H9 (cell line): Measurements from ENCODE around the gene ARHGAP10. TPM values are rescaled to one million over a fixed set of nuclear protein-coding genes. Genes with fewer than 3 reads are reported as not detected.
A peak's percentile ranks its signal among the peaks of the same experiment; 100 is the strongest.

Experiments used
- DNase-seq: peaks from one replicate; pipeline ENCODE4 v3.0.0-alpha.2; 2017
- H2AFZ ChIP-seq: one replicate; pipeline ENCODE4 v1.6.1; 2013; ENCODE audit warnings: mild to moderate bottlenecking, low read length, control low read depth, moderate library complexity
- H2AK5ac ChIP-seq: 2 replicates; pipeline ENCODE4 v1.6.1; 2013; ENCODE audit warnings: low read length, control low read depth, mixed read lengths; ENCODE audit not compliant: insufficient read length
- H2BK120ac ChIP-seq: one replicate; pipeline ENCODE4 v1.6.1; 2013; ENCODE audit warnings: low read depth, mild to moderate bottlenecking, low read length, control low read depth, inconsistent platforms; ENCODE audit not compliant: poor library complexity, severe bottlenecking
- H2BK12ac ChIP-seq: 2 replicates; pipeline ENCODE4 v1.6.1; 2013; ENCODE audit warnings: low read length, control low read depth, mixed read lengths, low read depth; ENCODE audit not compliant: insufficient read length
- H2BK15ac ChIP-seq: 2 replicates; pipeline ENCODE4 v1.6.1; 2013; ENCODE audit warnings: low read depth, low read length, control low read depth
- H2BK20ac ChIP-seq: one replicate; pipeline ENCODE4 v1.6.1; 2013; ENCODE audit warnings: low read depth, mild to moderate bottlenecking, low read length, control low read depth, inconsistent platforms; ENCODE audit not compliant: poor library complexity, severe bottlenecking
- H2BK5ac ChIP-seq: 2 replicates; pipeline ENCODE4 v1.6.1; 2013; ENCODE audit warnings: low read length, control low read depth, mixed read lengths; ENCODE audit not compliant: insufficient read length
- H3K14ac ChIP-seq: 2 replicates; pipeline ENCODE4 v1.6.1; 2013; ENCODE audit warnings: low read length, control low read depth; ENCODE audit not compliant: insufficient read depth
- H3K18ac ChIP-seq: 2 replicates; pipeline ENCODE4 v1.6.1; 2013; ENCODE audit warnings: low read depth, mild to moderate bottlenecking, mixed read lengths, low read length, control low read depth; ENCODE audit not compliant: insufficient read length
- H3K23ac ChIP-seq: 2 replicates; pipeline ENCODE4 v1.6.1; 2013; ENCODE audit warnings: low read length, control low read depth, mixed read lengths, low read depth; ENCODE audit not compliant: insufficient read length
- H3K23me2 ChIP-seq: 2 replicates; pipeline ENCODE4 v1.6.1; 2013; ENCODE audit warnings: low read depth, mild to moderate bottlenecking, mixed read lengths, low read length, control low read depth; ENCODE audit not compliant: insufficient read length, poor library complexity, severe bottlenecking
- H3K27ac ChIP-seq: 2 replicates; pipeline ENCODE4 v1.5.1; 2013; ENCODE audit warnings: low read length, control low read depth, mixed read lengths, low read depth; ENCODE audit not compliant: insufficient read length
- H3K27me3 ChIP-seq: 2 replicates; pipeline ENCODE4 v1.6.1; 2013; ENCODE audit warnings: low read length, control low read depth, inconsistent platforms; ENCODE audit not compliant: insufficient read depth
- H3K4ac ChIP-seq: 2 replicates; pipeline ENCODE4 v1.6.1; 2013; ENCODE audit warnings: low read depth, mild to moderate bottlenecking, control low read depth, inconsistent platforms, low read length, moderate library complexity
- H3K4me1 ChIP-seq: 2 replicates; pipeline ENCODE4 v1.6.1; 2013; ENCODE audit warnings: low read length, control low read depth, inconsistent platforms; ENCODE audit not compliant: insufficient read depth
- H3K4me2 ChIP-seq: 2 replicates; pipeline ENCODE4 v1.6.1; 2013; ENCODE audit warnings: low read length, control low read depth, mixed read lengths; ENCODE audit not compliant: insufficient read length, insufficient read depth
- H3K56ac ChIP-seq: 2 replicates; pipeline ENCODE4 v1.6.1; 2013; ENCODE audit warnings: low read depth, mild to moderate bottlenecking, mixed read lengths, low read length, control low read depth; ENCODE audit not compliant: insufficient read length
- H3K79me1 ChIP-seq: 2 replicates; pipeline ENCODE4 v1.6.1; 2013; ENCODE audit warnings: low read depth, mild to moderate bottlenecking, moderate library complexity, low read length, control low read depth, inconsistent platforms; ENCODE audit not compliant: insufficient read depth, poor library complexity, severe bottlenecking
- H3K79me2 ChIP-seq: 2 replicates; pipeline ENCODE4 v1.6.1; 2013; ENCODE audit warnings: low read length, control low read depth, inconsistent platforms; ENCODE audit not compliant: insufficient read depth
- H3K9ac ChIP-seq: 2 replicates; pipeline ENCODE4 v1.6.1; 2013; ENCODE audit warnings: low read length, control low read depth, mixed read lengths; ENCODE audit not compliant: insufficient read length; ENCODE audit errors: extremely low read depth
- H3K9me3 ChIP-seq: one replicate; pipeline ENCODE4 v1.6.1; 2013; ENCODE audit warnings: low read depth, low read length, inconsistent platforms; ENCODE audit not compliant: control insufficient read depth
- H3T11ph ChIP-seq: one replicate; pipeline ENCODE4 v1.6.1; 2013; ENCODE audit warnings: mild to moderate bottlenecking, low read length, control low read depth, inconsistent platforms
- H4K20me1 ChIP-seq: one replicate; pipeline ENCODE4 v1.6.1; 2013; ENCODE audit not compliant: control insufficient read depth, insufficient read length, insufficient read depth
- H4K5ac ChIP-seq: 2 replicates; pipeline ENCODE4 v1.6.1; 2013; ENCODE audit warnings: low read depth, mild to moderate bottlenecking, mixed read lengths, low read length, control low read depth; ENCODE audit not compliant: insufficient read length
- H4K8ac ChIP-seq: replicated peaks from 2 replicates; pipeline ENCODE4 v1.6.1; 2013; ENCODE audit warnings: low read length, control low read depth, mixed read lengths, low read depth; ENCODE audit not compliant: insufficient read length
- H4K91ac ChIP-seq: 2 replicates; pipeline ENCODE4 v1.6.1; 2013; ENCODE audit warnings: low read depth, mild to moderate bottlenecking, moderate library complexity, mixed read lengths, low read length, control low read depth; ENCODE audit not compliant: insufficient read length
- H3K27ac Mint-ChIP-seq, 3 experiments: 2 replicates in 2 of 3; 3 replicates in 1 of 3; pipeline ENCODE4 v1.8.0; 2020 to 2021; ENCODE audit warnings: mixed read lengths in 3 of 3, mild to moderate bottlenecking in 1 of 3, moderate library complexity in 1 of 3
- H3K27me3 Mint-ChIP-seq: 2 replicates; pipeline ENCODE4 v1.8.0; 2021; ENCODE audit warnings: low read depth, mild to moderate bottlenecking, moderate library complexity, mixed read lengths
- H3K36me3 Mint-ChIP-seq, 3 experiments: 2 replicates in 2 of 3; 3 replicates in 1 of 3; pipeline ENCODE4 v1.8.0; 2020 to 2021; ENCODE audit warnings: low read depth in 3 of 3, mixed read lengths in 3 of 3; ENCODE audit not compliant: insufficient read depth in 1 of 3
- H3K4me1 Mint-ChIP-seq, 2 experiments: 2 replicates each; pipeline ENCODE4 v1.8.0; 2020; ENCODE audit warnings: mixed read lengths in 2 of 2
- H3K4me3 Mint-ChIP-seq, 2 experiments: 2 replicates in 1 of 2; 3 replicates in 1 of 2; pipeline ENCODE4 v1.8.0; 2020 to 2021; ENCODE audit warnings: mild to moderate bottlenecking in 2 of 2, mixed read lengths in 2 of 2, moderate library complexity in 1 of 2
- H3K9me3 Mint-ChIP-seq, 2 experiments: 2 replicates in 1 of 2; 3 replicates in 1 of 2; pipeline ENCODE4 v1.8.0; 2020; ENCODE audit warnings: mild to moderate bottlenecking in 2 of 2, mixed read lengths in 2 of 2, moderate library complexity in 1 of 2
- WGBS: extraction: QIAGEN DNeasy Blood & Tissue Kit; methylation state at CpG from one replicate; pipeline ENCODE4 v1.1.7; 2013; ENCODE audit warnings: missing lambda C conversion rate, low lambda C conversion rate, mixed read lengths; ENCODE audit not compliant: insufficient read length; ENCODE audit errors: extremely low coverage; 5-methylcytosine and 5-hydroxymethylcytosine counted together
- long read RNA-seq: library from polyadenylated mRNA; unstranded; transcript quantifications from one replicate; pipeline ENCODE4 v2.0.0, GENCODE V29; 2020
- total RNA-seq: library from RNA; stranded (reverse); gene quantifications from 2 replicates; pipeline ENCODE4 v1.2.1, GENCODE V29; 2021
- TF ChIP-seq, protein P1 (sequence below): fragments of 200-600 bp; sonication (generic); conservative IDR thresholded peaks from 3 replicates; pipeline ENCODE4 v1.8.0; 2021; ENCODE audit warnings: antibody characterized with exemption, mild to moderate bottlenecking

ARHGAP10 gene, protein sequence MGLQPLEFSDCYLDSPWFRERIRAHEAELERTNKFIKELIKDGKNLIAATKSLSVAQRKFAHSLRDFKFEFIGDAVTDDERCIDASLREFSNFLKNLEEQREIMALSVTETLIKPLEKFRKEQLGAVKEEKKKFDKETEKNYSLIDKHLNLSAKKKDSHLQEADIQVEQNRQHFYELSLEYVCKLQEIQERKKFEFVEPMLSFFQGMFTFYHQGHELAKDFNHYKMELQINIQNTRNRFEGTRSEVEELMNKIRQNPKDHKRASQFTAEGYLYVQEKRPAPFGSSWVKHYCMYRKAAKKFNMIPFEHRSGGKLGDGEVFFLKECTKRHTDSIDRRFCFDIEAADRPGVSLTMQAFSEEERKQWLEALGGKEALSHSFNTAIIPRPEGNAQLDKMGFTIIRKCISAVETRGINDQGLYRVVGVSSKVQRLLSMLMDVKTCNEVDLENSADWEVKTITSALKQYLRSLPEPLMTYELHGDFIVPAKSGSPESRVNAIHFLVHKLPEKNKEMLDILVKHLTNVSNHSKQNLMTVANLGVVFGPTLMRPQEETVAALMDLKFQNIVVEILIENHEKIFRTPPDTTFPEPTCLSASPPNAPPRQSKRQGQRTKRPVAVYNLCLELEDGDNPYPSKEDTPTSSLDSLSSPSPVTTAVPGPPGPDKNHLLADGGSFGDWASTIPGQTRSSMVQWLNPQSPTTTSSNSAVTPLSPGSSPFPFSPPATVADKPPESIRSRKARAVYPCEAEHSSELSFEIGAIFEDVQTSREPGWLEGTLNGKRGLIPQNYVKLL
- 7.8 and 8.0 TPM in 2 replicates for total RNA-seq
- long read RNA-seq, partial matches to known transcripts = 2 of 18 reads
- long read RNA-seq, other reads (novel, unspliced or antisense) = 12 of 18 reads

- no peaks in the 10 kb centered on the region for H3K79me2 ChIP-seq
- H3K23ac ChIP-seq = no peak within 1 kb of the TSS
- H3K4ac ChIP-seq = no peak within 1 kb of the TSS
- no peaks in the 10 kb centered on the region for H3K9me3 Mint-ChIP-seq
- H3K4me1 Mint-ChIP-seq = peaks cover 37 to 42% of the 10 kb centered on the region in 2 experiments
- H2AFZ ChIP-seq = no peak within 1 kb of the TSS
- peak; percentile 65 for DNase-seq
- H2BK20ac ChIP-seq = no peak within 1 kb of the TSS
- H3K9me3 ChIP-seq = no peaks in the 10 kb centered on the region
- no peak within 1 kb of the TSS for H3T11ph ChIP-seq
- TF ChIP-seq, protein P1, sequence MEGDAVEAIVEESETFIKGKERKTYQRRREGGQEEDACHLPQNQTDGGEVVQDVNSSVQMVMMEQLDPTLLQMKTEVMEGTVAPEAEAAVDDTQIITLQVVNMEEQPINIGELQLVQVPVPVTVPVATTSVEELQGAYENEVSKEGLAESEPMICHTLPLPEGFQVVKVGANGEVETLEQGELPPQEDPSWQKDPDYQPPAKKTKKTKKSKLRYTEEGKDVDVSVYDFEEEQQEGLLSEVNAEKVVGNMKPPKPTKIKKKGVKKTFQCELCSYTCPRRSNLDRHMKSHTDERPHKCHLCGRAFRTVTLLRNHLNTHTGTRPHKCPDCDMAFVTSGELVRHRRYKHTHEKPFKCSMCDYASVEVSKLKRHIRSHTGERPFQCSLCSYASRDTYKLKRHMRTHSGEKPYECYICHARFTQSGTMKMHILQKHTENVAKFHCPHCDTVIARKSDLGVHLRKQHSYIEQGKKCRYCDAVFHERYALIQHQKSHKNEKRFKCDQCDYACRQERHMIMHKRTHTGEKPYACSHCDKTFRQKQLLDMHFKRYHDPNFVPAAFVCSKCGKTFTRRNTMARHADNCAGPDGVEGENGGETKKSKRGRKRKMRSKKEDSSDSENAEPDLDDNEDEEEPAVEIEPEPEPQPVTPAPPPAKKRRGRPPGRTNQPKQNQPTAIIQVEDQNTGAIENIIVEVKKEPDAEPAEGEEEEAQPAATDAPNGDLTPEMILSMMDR = no peak
- H4K91ac ChIP-seq = no peak within 1 kb of the TSS
- peaks cover 4% of the 10 kb centered on the region; the same call in 1 of the 2 replicates for H3K4me1 ChIP-seq
- no peaks in the 10 kb centered on the region for H3K79me1 ChIP-seq
- H2AK5ac ChIP-seq = no peak within 1 kb of the TSS
- no CpG with 5 or more reads among the region's 106 CpGs for WGBS
- peaks cover 19% of the 10 kb centered on the region for H3K23me2 ChIP-seq
- H2BK5ac ChIP-seq = no peak within 1 kb of the TSS
- no peaks in the 10 kb centered on the region; a peak in 1 of 7 replicates for H3K36me3 Mint-ChIP-seq
- peak within 1 kb of the TSS; percentile 74 for H3K14ac ChIP-seq
- H3K27ac Mint-ChIP-seq = peak within 1 kb of the TSS in 2 of 3 experiments; percentile 84 to 92; a peak in 5 of 7 replicates
- no peak within 1 kb of the TSS for H2BK120ac ChIP-seq
- H4K20me1 ChIP-seq = no peaks in the 10 kb centered on the region
- H3K4me3 Mint-ChIP-seq = peak within 1 kb of the TSS; percentile 80 to 89
- peaks cover 84% of the 10 kb centered on the region for H3K27me3 Mint-ChIP-seq
- H3K4me2 ChIP-seq = peak within 1 kb of the TSS; percentile 67
- no peak within 1 kb of the TSS for H4K5ac ChIP-seq
- peak within 1 kb of the TSS; percentile 81 for H3K18ac ChIP-seq
- H3K27me3 ChIP-seq = peaks cover 7% of the 10 kb centered on the region; the same call in 1 of the 2 replicates
- no peak within 1 kb of the TSS for H3K27ac ChIP-seq
- no peak within 1 kb of the TSS for H3K56ac ChIP-seq
- H3K9ac ChIP-seq = peak within 1 kb of the TSS; percentile 76
- H2BK12ac ChIP-seq = no peak within 1 kb of the TSS
- H4K8ac ChIP-seq = no peak within 1 kb of the TSS
- no peak within 1 kb of the TSS for H2BK15ac ChIP-seq
These were observed at the start of gene ARHGAP10 for GRCh38 chr4:147731580-147732517. ARHGAP10 (plus strand) TSS chr4:147732088; CDS start chr4:147732302, 214 bp downstream.
